PC-9 (cell line): ENCODE results near the gene NFATC1.

ENCODE experiments used
- CTCF ChIP-seq: fragments of 200-600 bp; sonication (generic); conservative IDR thresholded peaks from 2 replicates; pipeline ENCODE4 v1.6.1; 2017; ENCODE audit warnings: mixed run types, antibody characterized with exemption, mild to moderate bottlenecking, moderate library complexity
- EZH2 ChIP-seq: fragments of 200-600 bp; sonication (generic); IDR thresholded peaks from 2 replicates; pipeline ENCODE4 v1.8.0; 2017; ENCODE audit warnings: antibody characterized with exemption, low read depth

- TF ChIP-seq EZH2: no peak
- TF ChIP-seq CTCF: no peak
These were observed 30.9 kb downstream of the NFATC1 start for GRCh38 chr18:79426376-79427300.
